Common myeloid progenitor, CD34-positive (primary cell): Measurements from ENCODE around the gene AUTS2.

Experiments used
- CTCF ChIA-PET: fragments of 350-600 bp; sonication (Branson Sonifier 250); formaldehyde crosslinking; loops from one replicate; lab custom pipeline; 2021; ENCODE audit warnings: antibody characterized with exemption; lab: Charles Lee
- POLR2A ChIA-PET: fragments of 350-600 bp; sonication (Branson Sonifier 250); formaldehyde crosslinking; loops from one replicate; lab custom pipeline; 2021; ENCODE audit warnings: antibody characterized with exemption; lab: Charles Lee
- DNase-seq, 3 donors: peaks; one replicate each; pipeline versions ENCODE4 v3.0.0 to v3.0.0-alpha.2; 2013
- H3K27ac ChIP-seq, 2 experiments: 1 replicate in 1 of 2; 2 replicates in 1 of 2; pipeline ENCODE4 v1.7.0; 2013; ENCODE audit warnings: inconsistent platforms in 2 of 2, low read length in 2 of 2, mild to moderate bottlenecking in 2 of 2, low read depth in 1 of 2, moderate library complexity in 1 of 2; ENCODE audit not compliant: severe bottlenecking in 2 of 2, insufficient read depth in 1 of 2, poor library complexity in 1 of 2
- H3K27me3 ChIP-seq, 5 experiments: replicated peaks in 2 of 5; 1 replicate in 3 of 5; 2 replicates in 2 of 5; pipeline versions ENCODE4 v1.6.1 to v1.7.0; 2013; ENCODE audit warnings: low read length in 4 of 5, mild to moderate bottlenecking in 2 of 5, moderate library complexity in 2 of 5, inconsistent platforms in 1 of 5; ENCODE audit not compliant: insufficient read depth in 5 of 5, control insufficient read depth in 4 of 5
- H3K36me3 ChIP-seq, 4 experiments: 1 replicate in 2 of 4; 2 replicates in 2 of 4; pipeline versions ENCODE4 v1.6.1 to v1.7.0; 2013; ENCODE audit warnings: low read length in 3 of 4, control low read depth in 1 of 4, mild to moderate bottlenecking in 1 of 4; ENCODE audit not compliant: control insufficient read depth in 4 of 4, insufficient read depth in 4 of 4
- H3K4me1 ChIP-seq, 4 experiments: 1 replicate in 3 of 4; 2 replicates in 1 of 4; pipeline versions ENCODE4 v1.6.1 to v1.7.1; 2013; ENCODE audit warnings: low read length in 3 of 4, mild to moderate bottlenecking in 3 of 4, control low read depth in 1 of 4, inconsistent platforms in 1 of 4, moderate library complexity in 1 of 4; ENCODE audit not compliant: control insufficient read depth in 4 of 4, insufficient read depth in 4 of 4; ENCODE audit errors: control extremely low read depth in 1 of 4
- H3K4me3 ChIP-seq, 7 experiments: 1 replicate in 4 of 7; 2 replicates in 3 of 7; pipeline versions ENCODE4 v1.5.1 to v1.7.0; 2013; ENCODE audit warnings: mild to moderate bottlenecking in 7 of 7, low read length in 6 of 7, moderate library complexity in 6 of 7, inconsistent platforms in 2 of 7, low read depth in 2 of 7, control low read depth in 1 of 7; ENCODE audit not compliant: insufficient read depth in 4 of 7, control insufficient read depth in 1 of 7; ENCODE audit errors: extremely low read depth in 1 of 7
- H3K9me3 ChIP-seq, 5 experiments: 1 replicate in 4 of 5; 2 replicates in 1 of 5; pipeline versions ENCODE4 v1.6.1 to v1.7.1; 2013; ENCODE audit warnings: low read length in 4 of 5, mild to moderate bottlenecking in 2 of 5, inconsistent platforms in 1 of 5, low read depth in 1 of 5, moderate library complexity in 1 of 5; ENCODE audit not compliant: control insufficient read depth in 4 of 5, insufficient read depth in 2 of 5; ENCODE audit errors: control extremely low read depth in 1 of 5
- WGBS: methylation state at CpG from one replicate; pipeline ENCODE4 v1.1.5; 2013; ENCODE audit not compliant: insufficient coverage; 5-methylcytosine and 5-hydroxymethylcytosine counted together

AUTS2 gene

GRCh38 chr7:70837589-70837988 lies 1239.3 kb downstream of the AUTS2 start:
- ChIA-PET POLR2A (no interaction called here), CTCF (no interaction called here)
- H3K27me3 ChIP-seq = no peaks in the 10 kb centered on the region
- peaks cover 0 to 15% (median 2%) of the 10 kb centered on the region in 5 experiments for H3K9me3 ChIP-seq
- DNase-seq = no peak
- H3K36me3 ChIP-seq = no peaks in the 10 kb centered on the region
- 100% methylated on average over 4 of the region's 4 CpGs for WGBS
- H3K27ac ChIP-seq = no peak overlapping the region
- H3K4me1 ChIP-seq = no peaks in the 10 kb centered on the region
- H3K4me3 ChIP-seq = no peak overlapping the region

- Histone ChIP-seq H3K27me3 (no peaks in the 10 kb centered on the region), H3K4me3 (no peak overlapping the region), H3K36me3 (no peaks in the 10 kb centered on the region), H3K27ac (no peak overlapping the region), H3K4me1 (no peaks in the 10 kb centered on the region), H3K9me3 (peaks cover 0 to 15% (median 2%) of the 10 kb centered on the region in 5 experiments)
- peak in 1 of 3 donors; percentile 15 for DNase-seq
- ChIA-PET CTCF (interaction anchor here (0.6 kb wide), 1 partner anchor 943 kb away, joined by 3 read pairs; no protein-coding TSS in a partner anchor), POLR2A (interaction anchor here (0.5 kb wide), 1 partner anchor 46 kb away, joined by 4 read pairs; no protein-coding TSS in a partner anchor)
- WGBS = 92% methylated on average over 13 of the region's 15 CpGs
Measured at GRCh38 chr7:70838292-70838907, 1240.1 kb downstream of the AUTS2 start.
